GM21447 (cell line): ENCODE measurements around the gene BMP4.

Experiments
- ATAC-seq: cut with Tn5 transposase; IDR thresholded peaks from one replicate; pipeline ENCODE4 v1.9.1; 2021; ENCODE audit not compliant: unreplicated experiment

The BMP4 gene

DNA sequence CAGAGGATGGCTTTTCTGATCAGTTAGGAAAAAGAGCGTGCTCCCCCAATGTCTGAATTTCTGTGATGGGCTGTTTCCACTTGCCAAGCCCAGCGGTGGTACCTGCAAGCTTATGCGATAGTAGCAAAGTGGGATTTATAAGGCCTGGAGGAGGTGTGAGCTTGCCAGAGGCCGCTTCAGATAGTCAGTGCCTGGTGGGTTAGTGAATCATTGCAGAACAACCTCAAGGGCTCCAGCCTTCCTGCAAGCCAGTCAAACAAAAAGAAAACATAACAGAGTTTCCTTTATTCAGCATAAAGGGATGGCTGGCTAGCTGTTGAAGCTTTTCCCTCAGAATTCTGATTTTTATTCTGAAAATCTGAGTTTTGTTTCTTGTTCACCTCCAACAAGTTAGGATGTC lies 7.6 kb upstream of the BMP4 start:
- no peak for ATAC-seq

DNA sequence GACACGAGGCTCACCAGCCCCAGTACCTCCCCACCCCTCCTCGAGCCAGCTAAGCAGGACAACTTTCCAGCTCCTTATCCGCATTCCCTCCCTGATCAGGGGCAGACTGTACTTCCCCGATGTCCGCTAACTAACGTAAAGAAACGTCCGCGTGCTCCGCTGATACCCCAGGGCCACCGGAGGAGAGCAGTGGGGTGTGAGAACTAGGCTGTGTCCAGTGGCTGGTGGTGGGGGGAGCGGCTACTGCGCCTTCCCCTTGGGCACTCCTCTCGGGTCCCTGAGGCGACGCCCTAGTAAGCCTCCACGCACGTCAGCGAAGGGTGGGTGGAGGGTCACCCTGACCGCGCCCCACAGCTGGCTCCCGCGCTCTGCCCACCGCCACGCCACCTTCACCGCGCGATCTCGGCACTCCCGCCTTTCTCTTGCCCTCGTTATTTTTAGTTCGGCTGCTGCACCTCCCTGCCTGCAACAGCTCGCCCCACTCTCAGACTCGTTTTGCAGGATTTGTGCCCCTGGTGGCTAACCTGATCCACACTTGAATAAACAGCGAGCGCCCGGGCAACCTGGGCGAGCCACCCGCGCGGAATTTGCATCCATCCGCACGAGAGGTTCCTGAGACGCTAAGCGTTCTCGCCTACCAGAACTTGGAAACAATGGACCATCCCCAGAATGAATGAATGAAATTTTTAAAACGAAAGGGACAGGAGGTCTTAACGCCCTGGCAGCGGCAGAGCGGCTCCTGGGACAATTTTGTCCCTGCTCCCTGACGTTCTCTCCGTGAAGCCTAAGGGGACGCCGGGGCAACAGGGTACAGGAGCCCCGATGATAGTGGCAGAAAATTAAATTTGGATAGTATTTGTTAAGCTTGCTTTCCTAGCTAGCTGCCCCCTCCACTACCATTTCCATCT lies 6.9 kb upstream of the BMP4 start:
- no peak for ATAC-seq

DNA sequence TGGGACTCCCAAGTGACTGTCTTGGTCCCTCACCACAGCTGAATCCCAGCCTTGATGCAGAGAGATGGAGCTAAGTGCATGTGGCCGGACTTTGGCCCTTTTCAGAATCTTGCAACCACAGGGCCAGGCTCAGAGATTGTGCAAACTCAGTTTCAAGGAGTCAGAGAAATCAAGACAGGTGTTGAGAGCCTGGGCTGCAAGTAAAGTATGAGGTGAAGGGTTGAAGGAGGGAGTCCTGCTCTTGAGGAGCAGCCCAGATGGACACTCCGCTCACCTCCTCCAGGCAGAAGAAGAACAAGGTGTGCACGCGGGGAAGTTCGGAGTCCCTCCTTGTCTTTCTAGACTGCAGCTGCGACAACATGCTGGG lies 6.3 kb upstream of the BMP4 start:
- no peak for ATAC-seq

DNA sequence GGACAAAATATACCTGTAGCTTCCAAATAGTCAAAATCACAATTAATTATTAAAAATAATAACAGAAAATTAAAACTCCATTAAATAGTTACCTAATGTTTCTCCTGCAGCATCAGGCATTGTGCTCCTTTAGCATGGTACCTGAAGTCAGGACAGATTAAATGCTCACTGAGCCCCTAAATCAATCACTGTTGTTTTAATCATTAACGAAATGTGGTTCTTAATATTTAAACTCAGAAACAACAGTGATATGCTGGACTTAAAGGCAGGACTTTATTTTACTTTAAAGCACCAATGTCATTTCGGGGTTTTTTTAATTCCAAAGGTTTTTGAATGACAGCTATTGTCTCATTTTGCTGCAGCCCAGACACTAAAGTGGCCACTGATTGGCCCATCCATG lies 2.0 kb upstream of the BMP4 start:
- ATAC-seq, result no peak

DNA sequence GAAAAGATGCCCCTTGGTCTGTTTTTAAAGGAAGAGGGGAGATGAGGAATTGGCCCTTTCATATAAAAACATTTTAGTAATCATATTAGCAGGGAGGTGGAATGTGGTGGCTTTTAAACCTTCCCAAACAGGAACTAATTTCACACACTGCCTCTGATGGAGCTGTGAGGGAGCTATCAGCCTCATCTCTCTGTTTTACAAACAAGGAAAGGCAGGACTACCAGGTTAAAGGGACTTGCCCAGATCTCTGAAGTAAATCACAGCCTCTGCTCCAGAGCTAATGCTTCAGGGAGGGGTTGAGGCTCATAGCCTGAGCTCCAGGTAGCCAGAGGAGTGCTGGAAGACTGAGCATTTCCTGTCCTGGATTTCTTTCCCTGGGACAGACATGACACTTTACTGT lies 1.1 kb upstream of the BMP4 start:
- ATAC-seq, result no peak

DNA sequence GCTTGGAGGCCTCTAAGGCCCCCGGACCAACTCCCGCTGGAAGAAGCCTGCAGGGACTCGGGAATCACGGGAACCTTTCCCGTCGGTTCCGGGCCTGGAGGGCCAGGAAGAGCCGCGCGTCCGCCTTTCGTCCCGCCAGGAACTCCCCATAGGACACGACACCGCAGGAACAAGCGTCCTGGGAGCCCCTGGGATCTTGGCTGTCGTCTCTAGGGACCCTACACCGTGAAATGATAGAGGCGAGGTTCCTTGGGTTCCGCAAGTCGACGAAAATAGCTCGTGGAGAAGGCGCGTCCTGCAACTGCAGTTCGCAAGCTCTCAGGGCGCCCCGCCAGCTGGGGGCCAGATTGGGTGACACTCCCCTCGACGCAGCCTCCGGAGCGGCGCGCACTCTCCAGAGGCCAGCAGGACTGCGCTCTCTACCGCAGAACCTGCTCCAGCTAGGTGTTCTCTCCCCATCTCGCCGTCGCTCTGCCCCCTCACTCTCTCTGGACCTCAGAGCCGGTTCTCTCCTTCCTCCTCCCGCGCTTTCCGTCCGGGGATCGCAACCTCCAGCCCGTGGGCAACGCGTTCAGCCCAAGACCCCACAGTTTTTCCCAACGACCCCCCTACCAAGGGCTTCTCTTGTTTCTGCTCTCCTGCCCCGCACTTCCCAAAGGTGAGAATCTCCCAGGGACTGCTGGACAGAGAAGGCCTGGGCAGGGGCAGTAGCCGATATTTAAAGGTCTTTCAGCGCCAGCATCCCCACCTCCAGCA lies 776 bp downstream of the BMP4 start:
- no peak for ATAC-seq

DNA sequence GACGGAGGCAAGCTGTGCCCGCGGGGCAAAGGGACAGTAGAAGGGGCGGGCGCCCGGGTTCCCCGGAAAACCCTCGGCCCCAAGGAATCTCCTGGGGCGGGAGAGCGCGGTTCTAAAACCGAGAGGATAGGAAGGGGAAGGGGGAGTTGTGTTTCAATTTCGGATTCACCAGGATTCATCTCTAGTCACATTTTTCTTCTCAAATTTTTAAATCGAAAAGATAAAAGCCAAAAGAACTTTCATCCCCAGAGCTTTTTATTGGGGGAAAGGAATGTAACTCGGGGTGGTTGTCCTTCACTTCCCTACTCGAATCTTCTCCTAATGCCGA lies 1.4 kb downstream of the BMP4 start:
- ATAC-seq, result no peak

DNA sequence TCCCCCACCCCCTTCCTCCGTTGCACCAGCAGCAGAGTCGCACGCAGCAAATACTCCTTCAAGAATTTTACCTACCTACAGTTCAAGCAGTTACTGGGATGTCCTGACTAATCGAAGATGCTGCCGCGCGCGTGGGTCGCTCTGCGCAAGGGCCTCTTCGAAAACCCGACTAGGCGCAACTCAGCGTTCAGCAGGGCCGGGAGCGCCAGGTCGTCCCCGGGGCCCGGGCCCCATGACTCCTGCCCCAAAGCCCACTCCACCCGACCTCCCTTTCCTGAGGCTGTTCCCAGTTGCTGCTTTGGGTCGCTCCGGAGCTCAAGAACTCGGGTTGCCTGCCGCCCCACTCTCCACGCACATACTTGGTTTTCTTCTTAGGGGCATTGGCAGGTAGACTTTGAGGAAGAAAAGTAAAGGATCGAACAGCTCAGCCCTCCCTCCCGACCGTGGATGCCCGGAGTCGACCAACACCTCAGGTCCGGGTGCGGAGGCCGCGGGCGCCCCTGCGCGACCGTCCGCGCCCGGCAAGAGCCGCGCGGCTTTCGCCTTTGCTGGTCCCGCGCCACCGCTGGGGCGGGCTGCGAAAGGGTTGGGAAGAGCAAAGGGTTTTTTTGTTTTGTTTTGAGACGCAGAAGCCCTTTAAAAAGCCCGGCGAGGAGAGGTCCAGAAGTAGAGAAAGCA lies 1.9 kb downstream of the BMP4 start:
- no peak for ATAC-seq

DNA sequence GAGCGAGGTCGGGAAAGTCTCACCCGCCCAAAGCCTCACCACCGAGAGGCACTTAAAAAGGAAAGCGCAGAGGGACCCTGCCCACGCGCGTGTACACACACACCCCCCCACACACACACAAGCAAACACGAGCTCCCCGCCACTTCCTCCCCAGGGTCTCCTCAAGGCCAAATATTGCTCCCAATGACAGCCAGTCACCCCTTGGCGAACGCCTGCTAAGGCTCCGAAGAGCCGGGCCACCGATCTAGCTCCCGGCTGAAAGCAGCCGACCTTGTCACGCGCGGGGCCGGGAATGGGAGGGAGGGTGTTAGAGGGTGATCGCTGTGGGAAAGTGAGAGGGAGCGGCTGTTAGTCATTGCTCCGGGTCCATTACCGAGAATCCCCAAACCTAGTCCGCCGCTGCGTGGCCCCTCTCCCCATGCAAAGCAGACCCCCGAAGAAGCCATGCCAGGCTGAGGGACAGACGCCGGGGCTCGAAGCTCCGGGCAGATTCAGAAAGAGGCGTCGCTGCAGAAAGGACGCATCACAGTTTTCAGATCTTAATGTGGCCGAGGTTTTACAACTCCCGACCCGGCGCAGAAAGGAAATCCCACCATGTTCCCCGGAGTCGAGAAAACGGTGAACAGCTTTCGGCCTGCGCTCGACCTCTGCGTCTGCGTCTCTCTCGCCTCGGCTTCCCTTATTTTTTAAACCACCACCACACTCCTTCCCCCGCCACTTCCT lies 2.6 kb downstream of the BMP4 start:
- ATAC-seq, result no peak

DNA sequence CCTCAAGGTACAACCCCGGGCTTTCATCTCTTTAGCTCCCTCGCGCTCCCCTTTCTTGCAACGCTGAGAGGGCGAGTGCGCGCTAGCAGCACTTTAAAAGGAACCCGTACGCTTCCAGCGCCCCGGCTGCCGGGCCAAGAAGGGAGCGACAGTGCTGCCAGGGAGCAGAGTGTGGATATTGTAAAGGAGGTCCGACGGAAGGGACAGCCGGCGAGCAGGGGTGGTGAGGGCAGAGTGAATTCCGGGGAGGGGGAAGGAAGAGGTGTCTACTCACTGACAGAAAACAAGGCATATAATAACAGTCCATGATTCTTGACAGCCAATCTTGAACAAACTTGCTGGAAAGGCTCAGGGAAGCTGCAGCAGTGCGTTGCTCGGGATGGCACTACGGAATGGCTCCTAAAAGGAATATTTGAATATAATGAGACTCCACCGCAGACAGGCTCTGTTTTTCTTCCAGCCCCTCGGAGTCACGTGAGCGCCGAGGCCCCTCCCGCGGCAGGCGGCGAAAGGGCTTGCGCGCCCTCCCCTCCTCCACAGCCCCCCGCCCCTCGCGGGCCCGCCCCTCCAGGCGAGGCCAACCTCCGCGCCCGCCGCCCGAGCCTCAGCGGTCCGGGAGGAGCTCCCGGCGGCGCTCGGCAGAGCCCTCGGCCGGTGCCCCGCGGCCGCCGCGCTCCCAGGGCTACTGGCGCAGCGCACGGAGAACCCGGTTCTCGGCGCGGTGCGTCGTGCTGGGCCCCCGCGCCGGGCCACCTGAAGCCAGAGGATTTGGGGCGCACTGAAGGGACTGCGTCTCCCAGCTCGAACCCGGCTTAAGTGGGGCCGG lies 3.4 kb downstream of the BMP4 start:
- ATAC-seq, result no peak

DNA sequence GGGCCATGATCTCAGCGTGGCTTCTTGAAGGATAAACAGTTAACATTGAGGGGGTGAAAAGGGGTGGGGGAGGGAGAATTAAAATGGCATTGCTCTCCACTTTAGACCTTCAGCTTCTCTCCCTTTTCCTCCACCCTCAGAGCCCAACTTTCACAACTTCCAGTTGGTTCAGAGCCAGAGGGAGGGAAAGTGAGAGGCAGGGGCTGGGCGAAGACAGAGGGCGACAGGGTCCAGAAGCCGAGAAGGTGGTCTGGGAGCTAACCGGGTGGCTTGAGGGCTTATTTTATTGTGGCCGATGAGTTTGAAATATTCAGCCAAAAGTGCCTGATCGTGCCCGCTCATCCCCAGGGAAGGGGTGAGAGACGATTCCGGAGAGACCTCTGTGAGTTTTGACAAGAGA lies 4.1 kb downstream of the BMP4 start:
- ATAC-seq, result no peak

DNA sequence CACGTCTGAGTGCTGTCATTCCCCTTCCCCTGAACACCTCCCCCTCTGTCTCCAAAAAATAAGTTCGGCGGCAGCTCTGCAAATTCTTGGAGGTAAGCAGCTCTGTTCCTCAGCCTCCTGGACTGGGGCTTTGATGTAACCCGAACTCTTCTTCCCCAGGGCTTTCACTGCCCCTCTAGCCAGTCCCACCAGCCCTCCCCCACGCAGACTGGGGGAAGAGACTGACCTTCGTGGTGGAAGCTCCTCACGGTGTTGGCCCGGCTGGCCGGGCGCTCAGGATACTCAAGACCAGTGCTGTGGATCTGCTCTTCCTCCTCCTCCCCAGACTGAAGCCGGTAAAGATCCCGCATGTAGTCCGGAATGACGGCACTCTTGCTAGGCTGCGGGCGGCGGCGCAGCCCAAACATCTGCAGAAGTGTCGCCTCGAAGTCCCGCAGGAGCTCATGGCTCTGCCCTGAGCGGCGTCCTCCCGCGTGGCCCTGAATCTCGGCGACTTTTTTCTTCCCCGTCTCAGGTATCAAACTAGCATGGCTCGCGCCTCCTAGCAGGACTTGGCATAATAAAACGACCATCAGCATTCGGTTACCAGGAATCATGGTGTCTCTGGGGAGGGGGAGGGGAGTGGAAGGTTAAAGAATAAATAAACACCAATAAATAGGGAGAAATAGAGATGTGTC lies 4.9 kb downstream of the BMP4 start:
- ATAC-seq, result no peak

DNA sequence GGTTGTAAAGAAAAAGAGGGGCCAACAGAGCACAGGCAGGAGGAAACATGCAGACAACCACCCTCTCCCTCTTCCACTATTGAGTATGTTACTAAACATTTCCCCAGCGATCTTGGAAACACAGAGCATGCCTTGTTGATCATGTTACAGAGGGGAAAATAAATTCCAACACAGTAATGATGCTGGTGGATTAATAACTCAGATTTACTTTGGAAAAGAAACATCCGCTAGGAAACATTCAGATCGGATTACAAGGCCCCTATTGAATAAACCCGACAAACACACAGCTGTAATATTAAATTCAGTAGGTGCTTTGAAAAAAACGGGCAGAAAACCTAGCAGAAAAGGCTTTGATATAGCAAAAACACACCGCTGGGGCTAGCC lies 5.4 kb downstream of the BMP4 start:
- ATAC-seq, result no peak

DNA sequence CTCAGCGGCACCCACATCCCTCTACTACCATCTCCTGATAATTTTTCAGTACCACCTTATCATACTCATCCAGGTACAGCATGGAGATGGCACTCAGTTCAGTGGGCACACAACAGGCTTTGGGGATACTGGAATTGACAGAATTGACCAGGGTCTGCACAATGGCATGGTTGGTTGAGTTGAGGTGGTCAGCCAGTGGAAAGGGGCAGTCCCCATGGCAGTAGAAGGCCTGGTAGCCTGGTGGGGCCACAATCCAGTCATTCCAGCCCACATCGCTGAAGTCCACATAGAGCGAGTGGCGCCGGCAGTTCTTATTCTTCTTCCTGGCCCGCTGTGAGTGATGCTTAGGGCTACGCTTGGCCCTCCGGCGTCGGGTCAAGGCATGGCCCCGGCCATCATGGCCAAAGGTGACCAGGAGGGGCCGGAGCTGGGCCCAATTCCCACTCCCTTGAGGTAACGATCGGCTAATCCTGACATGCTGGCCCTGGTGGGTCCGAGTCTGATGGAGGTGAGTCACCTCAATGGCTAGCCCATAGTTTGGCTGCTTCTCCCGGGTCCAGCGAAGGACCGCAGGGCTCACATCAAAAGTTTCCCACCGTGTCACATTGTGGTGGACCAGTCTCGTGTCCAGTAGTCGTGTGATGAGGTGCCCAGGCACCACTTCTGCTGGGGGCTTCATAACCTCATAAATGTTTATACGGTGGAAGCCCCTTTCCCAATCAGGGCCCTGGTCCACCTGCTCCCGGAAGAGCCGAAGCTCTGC lies 6.4 kb downstream of the BMP4 start:
- ATAC-seq, result no peak

DNA sequence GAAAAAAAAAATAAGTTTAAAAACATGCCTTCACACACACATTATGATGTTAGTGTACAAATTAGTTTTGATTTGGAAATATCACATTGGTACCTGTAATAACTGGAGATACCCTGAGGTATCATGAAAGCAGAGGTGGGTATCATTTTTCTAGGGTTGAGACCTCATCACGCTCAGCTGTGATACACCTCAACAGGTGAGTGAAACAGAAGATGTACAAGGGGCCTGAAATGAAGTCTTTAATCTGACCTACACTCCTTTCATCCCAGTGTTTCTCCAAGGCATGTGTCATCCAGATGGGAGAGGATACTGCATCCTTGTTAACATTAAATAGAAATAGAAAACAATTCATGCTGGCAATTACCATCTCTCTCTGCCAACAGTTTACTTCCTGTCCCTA lies 7.4 kb downstream of the BMP4 start:
- ATAC-seq, result no peak

DNA sequence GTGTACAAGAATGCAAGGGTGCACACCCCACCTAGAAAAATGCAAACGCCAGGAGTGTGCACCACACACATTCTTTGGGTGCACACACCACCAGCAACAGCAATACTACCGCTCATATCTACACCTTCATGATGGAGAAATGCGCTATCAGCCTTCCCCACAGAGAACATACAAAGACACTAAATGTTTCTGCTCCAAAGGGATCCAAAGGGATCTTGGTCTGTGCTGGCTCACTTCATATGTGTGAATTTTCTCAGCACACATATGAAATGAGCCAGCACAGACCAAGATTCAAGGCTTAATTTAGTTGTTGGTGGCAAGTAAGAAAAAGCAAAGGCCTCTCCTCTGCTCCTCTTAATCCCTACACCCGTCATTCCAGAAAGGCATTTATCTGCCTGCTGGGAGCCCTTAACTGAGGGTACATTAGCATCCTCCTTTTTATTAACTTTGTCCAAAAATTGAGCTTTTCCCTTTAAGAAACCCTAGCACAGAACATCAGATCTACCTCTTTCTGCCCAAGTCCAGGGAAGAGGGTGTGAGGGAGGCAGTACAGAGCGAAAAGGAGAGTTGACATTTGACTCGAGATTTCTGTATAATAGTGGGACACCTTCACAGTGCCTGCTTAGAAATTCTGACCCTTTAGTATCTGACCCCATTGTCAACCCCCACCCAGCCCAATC lies 8.3 kb downstream of the BMP4 start:
- ATAC-seq, result no peak

DNA sequence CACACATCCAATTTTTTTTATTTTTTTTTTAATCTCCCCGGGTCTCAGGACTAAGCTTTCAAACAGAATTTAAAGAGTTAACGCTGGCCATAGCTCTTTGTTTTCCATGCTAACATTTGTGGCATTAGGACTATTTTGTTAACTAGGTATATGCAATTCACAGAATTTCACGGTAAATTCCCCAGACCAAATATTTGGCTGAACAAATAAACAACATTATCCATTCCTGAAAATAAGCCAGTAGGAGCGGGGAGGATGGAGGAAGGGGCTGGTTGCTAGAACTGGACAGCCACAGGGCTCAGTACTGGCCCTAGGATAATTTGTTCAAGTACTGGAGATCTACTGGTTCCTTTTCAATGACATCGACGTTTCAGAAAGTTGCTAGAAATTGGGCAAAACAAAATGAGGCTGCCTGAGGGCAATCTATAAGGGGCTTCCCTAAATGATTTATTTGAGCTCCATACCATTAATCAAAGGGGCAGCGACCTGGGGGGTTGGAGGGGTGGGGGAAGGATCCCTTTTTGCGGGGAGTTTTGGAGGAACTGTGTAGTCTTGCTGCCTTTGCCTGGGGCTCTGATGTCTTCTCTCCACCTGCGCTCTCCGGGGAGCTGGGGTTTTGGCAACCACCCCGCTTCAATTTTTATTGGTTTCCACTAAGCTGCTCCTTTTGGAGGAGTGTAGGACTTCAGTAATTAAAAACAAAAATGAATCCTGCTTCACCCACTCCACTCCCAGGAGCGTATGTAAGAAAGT lies 9.0 kb downstream of the BMP4 start:
- ATAC-seq, result no peak

DNA sequence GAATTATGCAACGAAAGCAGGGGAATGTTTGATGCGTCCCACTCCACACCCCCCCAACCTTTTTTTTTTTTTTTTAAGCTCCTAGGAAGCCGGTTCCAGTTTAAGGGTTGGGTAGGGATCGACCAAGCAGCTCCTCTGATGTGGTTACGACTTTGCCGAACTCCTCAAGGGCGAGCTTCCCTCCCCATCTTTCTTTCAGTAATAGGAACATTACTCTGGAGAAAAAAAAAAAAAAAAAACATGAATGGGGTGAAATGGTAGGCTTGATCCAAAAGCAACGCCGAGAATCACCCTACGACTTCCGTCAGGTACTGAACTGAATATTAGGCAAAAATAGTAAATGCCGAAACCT lies 9.6 kb downstream of the BMP4 start:
- ATAC-seq, result no peak
